Loucy (cell line): ENCODE data around the gene UNC45B.

ENCODE experiments used
- H2AFZ ChIP-seq: fragments of 200-600 bp; sonication (generic); 2 replicates; pipeline ENCODE4 v1.6.0; 2016; ENCODE audit warnings: antibody characterized with exemption, mild to moderate bottlenecking, low read length, moderate library complexity
- H3F3A ChIP-seq: fragments of 200-600 bp; 2 replicates; pipeline ENCODE4 v1.6.0; 2016; ENCODE audit warnings: antibody characterized with exemption, low read depth, mild to moderate bottlenecking
- H3K27me3 ChIP-seq: fragments of 200-600 bp; sonication (generic); 2 replicates; pipeline ENCODE4 v1.6.1; 2014; ENCODE audit warnings: low read length, mild to moderate bottlenecking; ENCODE audit not compliant: insufficient read depth, poor library complexity, severe bottlenecking
- H3K36me3 ChIP-seq: fragments of 200-600 bp; sonication (generic); 2 replicates; pipeline ENCODE4 v1.6.1; 2016; ENCODE audit warnings: low read length; ENCODE audit not compliant: insufficient read depth
- H3K4me1 ChIP-seq: fragments of 200-600 bp; sonication (generic); 2 replicates; pipeline ENCODE4 v1.5.1; 2014; ENCODE audit warnings: low read length, mild to moderate bottlenecking; ENCODE audit not compliant: insufficient read depth, poor library complexity, severe bottlenecking
- H3K4me2 ChIP-seq: fragments of 200-600 bp; sonication (generic); 2 replicates; pipeline ENCODE4 v1.6.0; 2014; ENCODE audit warnings: antibody characterized with exemption, low read length, low read depth, mild to moderate bottlenecking; ENCODE audit not compliant: poor library complexity, severe bottlenecking
- H3K4me3 ChIP-seq: fragments of 200-600 bp; sonication (generic); 2 replicates; pipeline ENCODE4 v1.5.1; 2014; ENCODE audit warnings: low read length, mild to moderate bottlenecking, mixed read lengths; ENCODE audit not compliant: poor library complexity, severe bottlenecking
- H3K79me2 ChIP-seq: fragments of 200-600 bp; sonication (generic); 2 replicates; pipeline ENCODE4 v1.6.1; 2014; ENCODE audit warnings: low read length; ENCODE audit not compliant: insufficient read depth
- H3K9ac ChIP-seq: fragments of 200-600 bp; sonication (generic); 2 replicates; pipeline ENCODE4 v1.6.0; 2014; ENCODE audit warnings: mild to moderate bottlenecking, low read depth, low read length, moderate library complexity; ENCODE audit not compliant: poor library complexity, severe bottlenecking
- H3K9me2 ChIP-seq: fragments of 200-600 bp; sonication (generic); replicated peaks from 2 replicates; pipeline ENCODE4 v1.6.1; 2016; ENCODE audit warnings: low read depth, low read length, mixed read lengths
- H3K9me3 ChIP-seq: fragments of 200-600 bp; sonication (generic); 2 replicates; pipeline ENCODE4 v1.6.1; 2014; ENCODE audit warnings: mild to moderate bottlenecking, antibody characterized with exemption, low read length, low read depth; ENCODE audit not compliant: insufficient read depth
- H4K20me1 ChIP-seq: fragments of 200-600 bp; sonication (generic); 2 replicates; pipeline ENCODE4 v1.6.0; 2014; ENCODE audit warnings: antibody characterized with exemption, low read length, mild to moderate bottlenecking; ENCODE audit not compliant: insufficient read depth, poor library complexity, severe bottlenecking
- EZH2phosphoT487 ChIP-seq: fragments of 200-600 bp; IDR thresholded peaks from 2 replicates; pipeline ENCODE4 v1.6.1; 2018; ENCODE audit warnings: antibody characterized with exemption, mild to moderate bottlenecking, moderate library complexity, borderline replicate concordance
- TF ChIP-seq, protein P1 (sequence below): fragments of 200-600 bp; sonication (generic); conservative IDR thresholded peaks from 2 replicates; pipeline ENCODE4 v1.5.1; 2014; ENCODE audit warnings: mild to moderate bottlenecking, antibody characterized with exemption, low read length

UNC45B gene

GRCh38 chr17:35187481-35187880, 39.9 kb downstream of the UNC45B start:
- no peak overlapping the region for H3K9ac ChIP-seq
- peaks cover 46% of the 10 kb centered on the region for H3K27me3 ChIP-seq
- H3K4me2 ChIP-seq = no peak overlapping the region

DNA sequence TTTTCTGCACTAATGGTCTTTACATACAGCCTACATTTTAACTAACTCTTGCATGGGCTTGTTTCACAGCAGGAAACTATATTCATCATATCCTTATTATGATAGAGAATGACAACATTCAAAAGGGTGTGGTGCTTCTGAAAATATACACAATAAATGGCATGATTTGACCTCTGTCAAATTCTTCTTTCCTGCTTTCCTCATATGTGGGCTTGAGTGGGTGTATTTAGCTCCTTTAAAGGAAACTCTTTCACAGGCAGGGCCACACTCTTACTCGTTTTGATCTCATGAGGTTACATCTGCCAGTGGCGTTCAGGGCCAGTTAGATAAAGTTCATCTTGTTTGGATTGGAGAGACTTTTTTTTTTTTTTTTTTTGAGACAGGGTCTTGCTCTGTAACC, 40.5 kb downstream of the UNC45B start:
- no peaks in the 10 kb centered on the region for H3K79me2 ChIP-seq
- H2AFZ ChIP-seq = no peak overlapping the region
- H4K20me1 ChIP-seq = no peaks in the 10 kb centered on the region
- H3K36me3 ChIP-seq = no peaks in the 10 kb centered on the region
- no peak overlapping the region for H3K4me2 ChIP-seq
- H3K9ac ChIP-seq = no peak overlapping the region
- no peaks in the 10 kb centered on the region for H3K9me2 ChIP-seq
- no peak for TF ChIP-seq EZH2phosphoT487
- TF ChIP-seq, protein P1, sequence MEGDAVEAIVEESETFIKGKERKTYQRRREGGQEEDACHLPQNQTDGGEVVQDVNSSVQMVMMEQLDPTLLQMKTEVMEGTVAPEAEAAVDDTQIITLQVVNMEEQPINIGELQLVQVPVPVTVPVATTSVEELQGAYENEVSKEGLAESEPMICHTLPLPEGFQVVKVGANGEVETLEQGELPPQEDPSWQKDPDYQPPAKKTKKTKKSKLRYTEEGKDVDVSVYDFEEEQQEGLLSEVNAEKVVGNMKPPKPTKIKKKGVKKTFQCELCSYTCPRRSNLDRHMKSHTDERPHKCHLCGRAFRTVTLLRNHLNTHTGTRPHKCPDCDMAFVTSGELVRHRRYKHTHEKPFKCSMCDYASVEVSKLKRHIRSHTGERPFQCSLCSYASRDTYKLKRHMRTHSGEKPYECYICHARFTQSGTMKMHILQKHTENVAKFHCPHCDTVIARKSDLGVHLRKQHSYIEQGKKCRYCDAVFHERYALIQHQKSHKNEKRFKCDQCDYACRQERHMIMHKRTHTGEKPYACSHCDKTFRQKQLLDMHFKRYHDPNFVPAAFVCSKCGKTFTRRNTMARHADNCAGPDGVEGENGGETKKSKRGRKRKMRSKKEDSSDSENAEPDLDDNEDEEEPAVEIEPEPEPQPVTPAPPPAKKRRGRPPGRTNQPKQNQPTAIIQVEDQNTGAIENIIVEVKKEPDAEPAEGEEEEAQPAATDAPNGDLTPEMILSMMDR = no peak
- peaks cover 44% of the 10 kb centered on the region for H3K27me3 ChIP-seq
- H3K9me3 ChIP-seq = no peaks in the 10 kb centered on the region
- H3F3A ChIP-seq = no peaks in the 10 kb centered on the region
- H3K4me1 ChIP-seq = no peaks in the 10 kb centered on the region
- H3K4me3 ChIP-seq = no peak overlapping the region

More at GRCh38 chr17:35187481-35187880, 39.9 kb downstream of the UNC45B start:
- Histone ChIP-seq H3K9me3 (no peaks in the 10 kb centered on the region), H2AFZ (no peak overlapping the region), H4K20me1 (no peaks in the 10 kb centered on the region), H3K79me2 (no peaks in the 10 kb centered on the region), H3K4me1 (no peaks in the 10 kb centered on the region), H3K9me2 (no peaks in the 10 kb centered on the region), H3K36me3 (no peaks in the 10 kb centered on the region), H3K4me3 (no peak overlapping the region), H3F3A (no peaks in the 10 kb centered on the region)
- TF ChIP-seq, protein P1 = no peak
- no peak for TF ChIP-seq EZH2phosphoT487

GRCh38 chr17:35189291-35189690, 41.7 kb downstream of the UNC45B start:
- H3K9ac ChIP-seq = no peak overlapping the region
- TF ChIP-seq EZH2phosphoT487 = no peak
- TF ChIP-seq, protein P1 = no peak

More at GRCh38 chr17:35189291-35189690, 41.7 kb downstream of the UNC45B start:
- Histone ChIP-seq H3K79me2 (no peaks in the 10 kb centered on the region), H3K4me2 (no peak overlapping the region), H3K4me1 (no peaks in the 10 kb centered on the region), H3K36me3 (no peaks in the 10 kb centered on the region), H3K27me3 (peaks cover 33% of the 10 kb centered on the region), H3F3A (no peaks in the 10 kb centered on the region), H2AFZ (no peak overlapping the region), H3K9me2 (no peaks in the 10 kb centered on the region), H4K20me1 (no peaks in the 10 kb centered on the region), H3K9me3 (no peaks in the 10 kb centered on the region), H3K4me3 (no peak overlapping the region)
